Effector memory CD4-positive, alpha-beta T cell (primary cell): ENCODE data around the gene KANSL2.
A peak's percentile ranks its signal among the peaks of the same experiment; 100 is the strongest.
"Not testable (repeated sequence)": the region's sequence is repeated elsewhere in the genome, so short reads cannot be mapped to it uniquely, and the experiment has no call there.

Source experiments
- DNase-seq, 3 donors: peaks; one replicate each; pipeline ENCODE4 v3.0.0-alpha.2; 2020
- H3K27ac ChIP-seq: 2 replicates; pipeline ENCODE4 v1.7.0; 2013; ENCODE audit warnings: mild to moderate bottlenecking, low read length, moderate library complexity; ENCODE audit not compliant: insufficient read depth, poor library complexity, severe bottlenecking
- H3K27me3 ChIP-seq: replicated peaks from 2 replicates; pipeline ENCODE4 v1.7.0; 2013; ENCODE audit warnings: mild to moderate bottlenecking, low read length; ENCODE audit not compliant: insufficient read depth, control insufficient read depth, poor library complexity, severe bottlenecking
- H3K36me3 ChIP-seq: 2 replicates; pipeline ENCODE4 v1.7.0; 2013; ENCODE audit warnings: mild to moderate bottlenecking, low read length, moderate library complexity; ENCODE audit not compliant: control insufficient read depth, insufficient read depth
- H3K4me1 ChIP-seq: 2 replicates; pipeline ENCODE4 v1.7.0; 2013; ENCODE audit warnings: low read length, mild to moderate bottlenecking; ENCODE audit not compliant: control insufficient read depth, insufficient read depth, poor library complexity, severe bottlenecking
- H3K4me3 ChIP-seq: 2 replicates; pipeline ENCODE4 v1.7.0; 2013; ENCODE audit warnings: low read length, low read depth, mild to moderate bottlenecking; ENCODE audit not compliant: insufficient read depth, poor library complexity, severe bottlenecking
- H3K9me3 ChIP-seq: 2 replicates; pipeline ENCODE4 v1.7.0; 2013; ENCODE audit warnings: mild to moderate bottlenecking, low read length, moderate library complexity; ENCODE audit not compliant: control insufficient read depth
- total RNA-seq, 3 donors: gene quantifications; one replicate each; lab custom pipeline; 2026; lab: John Stamatoyannopoulos, UW

Gene KANSL2, protein sequence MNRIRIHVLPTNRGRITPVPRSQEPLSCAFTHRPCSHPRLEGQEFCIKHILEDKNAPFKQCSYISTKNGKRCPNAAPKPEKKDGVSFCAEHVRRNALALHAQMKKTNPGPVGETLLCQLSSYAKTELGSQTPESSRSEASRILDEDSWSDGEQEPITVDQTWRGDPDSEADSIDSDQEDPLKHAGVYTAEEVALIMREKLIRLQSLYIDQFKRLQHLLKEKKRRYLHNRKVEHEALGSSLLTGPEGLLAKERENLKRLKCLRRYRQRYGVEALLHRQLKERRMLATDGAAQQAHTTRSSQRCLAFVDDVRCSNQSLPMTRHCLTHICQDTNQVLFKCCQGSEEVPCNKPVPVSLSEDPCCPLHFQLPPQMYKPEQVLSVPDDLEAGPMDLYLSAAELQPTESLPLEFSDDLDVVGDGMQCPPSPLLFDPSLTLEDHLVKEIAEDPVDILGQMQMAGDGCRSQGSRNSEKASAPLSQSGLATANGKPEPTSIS
- 128 to 160 (median 128) reads per million in 3 donors for total RNA-seq

GRCh38 chr12:48681710-48682532 lies at the start of gene KANSL2:
KANSL2 (minus strand) TSS chr12:48682238; CDS start chr12:48681632, 606 bp downstream.
- Histone ChIP-seq H3K9me3 (no peaks in the 10 kb centered on the region), H3K4me3 (peak within 1 kb of the TSS; percentile 75), H3K36me3 (peaks cover 9% of the 10 kb centered on the region), H3K27me3 (no peaks in the 10 kb centered on the region), H3K27ac (peak within 1 kb of the TSS; percentile 84), H3K4me1 (peaks cover 17% of the 10 kb centered on the region)
- DNase-seq = peak; percentile 92 to 97 (median 96)

GRCh38 chr12:48728807-48729206 lies 46.8 kb upstream of the KANSL2 start:
- H3K27me3 ChIP-seq = no peaks in the 10 kb centered on the region
- no peak for DNase-seq
- no peaks in the 10 kb centered on the region for H3K4me1 ChIP-seq
- no peak overlapping the region for H3K4me3 ChIP-seq
- no peak overlapping the region for H3K27ac ChIP-seq
- H3K9me3 ChIP-seq = no peaks in the 10 kb centered on the region
- H3K36me3 ChIP-seq = no peaks in the 10 kb centered on the region

DNA sequence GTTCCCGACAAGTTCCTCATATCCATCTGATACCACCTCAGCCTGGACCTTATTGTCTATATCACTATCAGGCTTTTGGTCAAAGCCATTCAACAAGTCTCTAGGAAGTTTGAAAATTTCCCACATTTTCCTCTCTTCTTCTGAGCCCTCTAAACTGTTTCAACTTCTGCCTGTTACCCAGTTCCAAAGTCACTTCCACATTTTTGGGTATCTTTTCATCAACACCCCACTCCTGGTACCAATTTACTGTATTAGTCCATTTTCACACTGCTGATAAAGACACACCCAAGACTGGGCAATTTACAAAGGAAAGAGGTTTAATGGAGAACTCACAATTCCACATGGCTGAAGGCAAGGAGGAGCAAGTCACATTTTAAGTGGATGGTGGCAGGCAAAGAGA lies 38.7 kb upstream of the KANSL2 start:
- not testable (repeated sequence) for H3K36me3 ChIP-seq, H3K27me3 ChIP-seq, DNase-seq, H3K4me1 ChIP-seq, H3K27ac ChIP-seq, H3K9me3 ChIP-seq, H3K4me3 ChIP-seq

- H3K36me3 ChIP-seq, H3K4me1 ChIP-seq, DNase-seq, H3K27me3 ChIP-seq, H3K27ac ChIP-seq, H3K4me3 ChIP-seq, H3K9me3 ChIP-seq: not testable (repeated sequence)
Observed at GRCh38 chr12:48720171-48720570, 38.1 kb upstream of the KANSL2 start.

GRCh38 chr12:48719002-48719401 lies 37.0 kb upstream of the KANSL2 start:
- not testable (repeated sequence) for H3K4me3 ChIP-seq, H3K27me3 ChIP-seq, H3K27ac ChIP-seq, DNase-seq, H3K36me3 ChIP-seq, H3K9me3 ChIP-seq
- peaks cover 14% of the 10 kb centered on the region for H3K4me1 ChIP-seq

DNA sequence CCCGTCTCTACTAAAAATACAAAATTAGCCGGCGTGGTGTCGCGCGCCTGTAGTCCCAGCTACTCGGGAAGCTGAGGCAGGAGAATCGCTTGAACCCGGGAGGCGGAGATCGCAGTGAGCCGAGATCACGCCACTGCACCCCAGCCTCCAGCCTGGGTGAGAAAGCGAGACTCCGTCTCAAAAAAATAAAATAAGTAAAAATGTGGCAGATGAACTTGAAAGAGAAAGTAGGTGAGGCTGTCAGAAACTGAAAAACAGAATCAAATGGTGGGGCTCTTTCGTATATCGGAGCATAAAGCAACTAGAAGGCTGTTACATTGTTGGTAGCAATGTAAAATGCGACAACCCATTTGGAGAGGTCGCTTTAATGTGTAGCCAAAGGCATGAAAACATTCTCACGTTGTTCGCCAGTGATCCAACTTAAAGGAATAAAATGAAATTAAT lies 35.2 kb upstream of the KANSL2 start:
- H3K4me3 ChIP-seq = peak overlapping the region; percentile 41
- peaks cover 14% of the 10 kb centered on the region for H3K4me1 ChIP-seq
- H3K36me3 ChIP-seq = peaks cover 11% of the 10 kb centered on the region
- peak overlapping the region; percentile 63 for H3K27ac ChIP-seq
- no peak for DNase-seq
- no peaks in the 10 kb centered on the region for H3K9me3 ChIP-seq
- no peaks in the 10 kb centered on the region for H3K27me3 ChIP-seq

DNA sequence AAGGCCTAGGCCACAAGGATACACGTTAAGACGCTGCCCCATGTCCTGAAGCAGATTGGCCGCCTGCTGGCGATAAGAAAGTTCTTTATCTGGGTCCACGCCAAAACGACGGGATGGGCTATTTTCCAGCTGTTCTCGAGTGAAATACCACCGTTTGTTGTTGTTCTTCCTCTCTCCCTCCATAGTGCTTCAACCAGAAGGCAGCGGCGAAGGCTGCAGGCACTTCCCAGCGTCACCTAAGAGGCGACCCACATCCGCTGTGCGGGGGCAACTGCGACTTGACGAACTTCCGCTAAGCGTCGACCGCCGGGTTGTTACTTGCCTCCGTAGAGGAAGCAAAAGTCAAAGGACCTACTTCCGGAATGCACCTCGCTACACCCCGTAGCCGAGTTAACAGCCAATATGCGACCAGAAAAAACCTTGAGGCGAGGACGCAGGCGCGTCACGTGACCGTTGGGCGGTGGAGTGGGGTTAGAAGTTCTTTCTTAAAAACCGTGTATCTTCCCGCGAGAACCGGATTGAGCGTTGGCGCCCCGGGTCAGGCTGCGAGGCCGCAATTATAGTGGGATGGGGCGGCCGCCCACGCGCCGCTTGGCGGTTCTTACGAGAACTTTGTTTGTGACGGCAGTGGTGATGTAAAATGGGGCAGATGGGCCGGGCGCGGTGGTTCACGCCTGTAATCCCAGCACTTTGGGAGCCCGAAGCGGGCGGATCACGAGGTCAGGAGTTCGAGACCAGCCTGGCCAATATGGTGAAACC lies 34.6 kb upstream of the KANSL2 start, which contains the start of gene CCNT1:
TSS of gene CCNT1 (minus strand) at position 215 of the 759 bp plus-strand sequence. CDS start at position 183, 32 bp downstream.
- no peaks in the 10 kb centered on the region for H3K27me3 ChIP-seq
- no peaks in the 10 kb centered on the region for H3K9me3 ChIP-seq
- peak within 1 kb of the TSS; percentile 93 for H3K27ac ChIP-seq
- H3K36me3 ChIP-seq = peaks cover 13% of the 10 kb centered on the region
- H3K4me3 ChIP-seq = peak within 1 kb of the TSS; percentile 61
- peak; percentile 97 to 99 (median 99) for DNase-seq
- peaks cover 14% of the 10 kb centered on the region for H3K4me1 ChIP-seq

- H3K27ac ChIP-seq = peak overlapping the region; percentile 93
- no peaks in the 10 kb centered on the region for H3K9me3 ChIP-seq
- peak overlapping the region; percentile 61 for H3K4me3 ChIP-seq
Observed at GRCh38 chr12:48716168-48716492, 34.1 kb upstream of the KANSL2 start.

GRCh38 chr12:48712209-48712608 lies 30.2 kb upstream of the KANSL2 start:
- H3K9me3 ChIP-seq = no peaks in the 10 kb centered on the region
- H3K4me3 ChIP-seq = no peak overlapping the region
- DNase-seq = no peak
- H3K27ac ChIP-seq = no peak overlapping the region
- no peaks in the 10 kb centered on the region for H3K27me3 ChIP-seq
- H3K4me1 ChIP-seq = peaks cover 20% of the 10 kb centered on the region
- peaks cover 36% of the 10 kb centered on the region for H3K36me3 ChIP-seq

More at GRCh38 chr12:48716168-48716492, 34.1 kb upstream of the KANSL2 start:
- Histone ChIP-seq H3K36me3 (peaks cover 16% of the 10 kb centered on the region), H3K27me3 (no peaks in the 10 kb centered on the region), H3K4me1 (peaks cover 14% of the 10 kb centered on the region)
- no peak for DNase-seq
